Upper lobe of left lung (tissue), 6 donors: ENCODE measurements around the gene MIEF1. TPM values are rescaled to one million over a fixed set of nuclear protein-coding genes. Genes with fewer than 3 reads are reported as not detected.

Experiments used
- ATAC-seq, 2 donors: fragments of 200-7000 bp; cut with Tn5 transposase; one replicate each; pipeline ENCODE4 v1.9.1; 2022; ENCODE audit warnings: mild to moderate bottlenecking in 2 of 2, moderate library complexity in 2 of 2; ENCODE audit not compliant: low FRiP score in 2 of 2
- DNase-seq, 2 donors: peaks; one replicate each; pipeline ENCODE4 v3.0.0-alpha.2; 2019 to 2020
- H3K27ac ChIP-seq, 4 donors: fragments of 200-600 bp; sonication (generic); one replicate each; pipeline ENCODE4 v1.5.1; 2016 to 2019
- H3K27me3 ChIP-seq, 4 donors: fragments of 200-600 bp; sonication (generic); one replicate each; pipeline ENCODE4 v1.5.1; 2017 to 2019
- H3K36me3 ChIP-seq, 4 donors: fragments of 200-600 bp; sonication (generic); one replicate each; pipeline ENCODE4 v1.5.1; 2016 to 2019
- H3K4me1 ChIP-seq, 4 donors: fragments of 200-600 bp; sonication (generic); one replicate each; pipeline ENCODE4 v1.5.1; 2018 to 2019
- H3K4me3 ChIP-seq, 4 donors: fragments of 200-600 bp; sonication (generic); one replicate each; pipeline ENCODE4 v1.5.1; 2017 to 2019; ENCODE audit warnings: mild to moderate bottlenecking in 2 of 4, moderate library complexity in 1 of 4
- H3K9me3 ChIP-seq, 4 donors: fragments of 200-600 bp; sonication (generic); one replicate each; pipeline ENCODE4 v1.5.1; 2018 to 2019
- CTCF ChIP-seq, 6 experiments: fragments of 450-650 bp in 4 of 6; fragments of 200-600 bp in 2 of 6; sonication (generic) in 2 of 6; IDR thresholded peaks; one replicate each; pipeline ENCODE4 v1.5.1; 2016 to 2019; ENCODE audit warnings: antibody characterized with exemption in 6 of 6
- EP300 ChIP-seq, 4 donors: sonication (generic); formaldehyde crosslinking; IDR thresholded peaks; one replicate each; pipeline ENCODE4 v1.5.1; 2017; ENCODE audit warnings: antibody characterized with exemption in 4 of 4, control low read depth in 2 of 4
- POLR2A ChIP-seq, 4 donors: fragments of 450-650 bp; IDR thresholded peaks; one replicate each; pipeline ENCODE4 v1.5.1; 2016 to 2017; ENCODE audit warnings: antibody characterized with exemption in 4 of 4, mild to moderate bottlenecking in 2 of 4
- POLR2AphosphoS5 ChIP-seq, 2 donors: sonication (generic); formaldehyde crosslinking; IDR thresholded peaks; one replicate each; pipeline ENCODE4 v1.5.1; 2017; ENCODE audit warnings: antibody characterized with exemption in 2 of 2
- WGBS, 2 donors: methylation state at CpG; one replicate each; pipeline ENCODE4 v1.1.5; 2017 to 2018; 5-methylcytosine and 5-hydroxymethylcytosine counted together
- total RNA-seq, 6 donors: library from RNA; depleted of rRNA in 4 of 6; stranded (reverse); fragments of >200 nt in 4 of 6; gene quantifications; one replicate each; pipeline versions ENCODE4 v1.1.0 to v1.2.1, GENCODE V29; 2016 to 2021
- donor health status: DM: no; HTN: no; CAD: no; lungs with moderate emphysema.
- donor health status: DM: no; HTN: yes; CAD: no; lungs with severe emphysema.

The MIEF1 gene
- total RNA-seq, 6 donors from 2014 or later, result 10.5 to 35.3 (median 25.6) TPM

DNA sequence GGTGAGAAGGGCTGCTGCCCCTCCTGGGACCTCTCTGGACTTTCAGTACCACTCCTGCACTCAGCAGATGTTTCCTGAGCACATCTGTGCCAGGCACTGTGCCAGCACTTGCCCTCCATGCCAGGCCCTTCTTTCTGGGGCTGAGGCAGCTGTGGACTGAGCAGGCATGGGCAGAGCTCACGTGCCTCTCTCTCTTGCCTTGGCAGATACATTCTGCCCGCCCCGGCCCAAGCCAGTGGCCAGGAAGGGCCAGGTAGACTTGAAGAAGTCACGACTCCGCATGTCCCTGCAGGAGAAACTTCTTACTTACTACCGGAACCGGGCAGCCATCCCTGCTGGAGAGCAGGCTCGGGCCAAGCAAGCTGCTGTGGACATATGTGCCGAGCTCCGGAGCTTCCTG lies 9.9 kb downstream of the MIEF1 start:
- no peaks in the 10 kb centered on the region for H3K4me1 ChIP-seq
- no peak overlapping the region for H3K4me3 ChIP-seq
- ATAC-seq, result no peak
- H3K9me3 ChIP-seq, result no peaks in the 10 kb centered on the region
- WGBS, 2 donors, result 96 to 100% methylated on average over 5 to 9 of the region's 10 CpGs
- no peak for DNase-seq
- no peaks in the 10 kb centered on the region for H3K27me3 ChIP-seq
- TF ChIP-seq POLR2AphosphoS5 (IDR thresholded peaks at IDR 0.05) (no peak), CTCF (IDR thresholded peaks at IDR 0.05) (no peak), EP300 (IDR thresholded peaks at IDR 0.05) (no peak), POLR2A (IDR thresholded peaks at IDR 0.05) (no peak)
- H3K27ac ChIP-seq, result no peak overlapping the region
- peaks cover 32 to 96% (median 68%) of the 10 kb centered on the region in 4 donors for H3K36me3 ChIP-seq

- no peak overlapping the region for H3K4me3 ChIP-seq
- H3K27me3 ChIP-seq, result no peaks in the 10 kb centered on the region
- H3K36me3 ChIP-seq, result peaks cover 29 to 78% (median 57%) of the 10 kb centered on the region in 4 donors
- WGBS, 2 donors, result 82% methylated on average over 17 of the region's 18 CpGs; no CpG with 5 or more reads in 1 of the 2 donors
- peaks cover 4 to 6% (median 5%) of the 10 kb centered on the region in 4 donors for H3K4me1 ChIP-seq
- DNase-seq (no peak), ATAC-seq (no peak)
- no peak overlapping the region for H3K27ac ChIP-seq
- no peaks in the 10 kb centered on the region for H3K9me3 ChIP-seq
- TF ChIP-seq CTCF (IDR thresholded peaks at IDR 0.05), result no peak
- TF ChIP-seq POLR2AphosphoS5 (IDR thresholded peaks at IDR 0.05), result no peak
- no peak for TF ChIP-seq POLR2A (IDR thresholded peaks at IDR 0.05)
- TF ChIP-seq EP300 (IDR thresholded peaks at IDR 0.05), result no peak
Observed at GRCh38 chr22:39513791-39514190, 11.7 kb downstream of the MIEF1 start.

DNA sequence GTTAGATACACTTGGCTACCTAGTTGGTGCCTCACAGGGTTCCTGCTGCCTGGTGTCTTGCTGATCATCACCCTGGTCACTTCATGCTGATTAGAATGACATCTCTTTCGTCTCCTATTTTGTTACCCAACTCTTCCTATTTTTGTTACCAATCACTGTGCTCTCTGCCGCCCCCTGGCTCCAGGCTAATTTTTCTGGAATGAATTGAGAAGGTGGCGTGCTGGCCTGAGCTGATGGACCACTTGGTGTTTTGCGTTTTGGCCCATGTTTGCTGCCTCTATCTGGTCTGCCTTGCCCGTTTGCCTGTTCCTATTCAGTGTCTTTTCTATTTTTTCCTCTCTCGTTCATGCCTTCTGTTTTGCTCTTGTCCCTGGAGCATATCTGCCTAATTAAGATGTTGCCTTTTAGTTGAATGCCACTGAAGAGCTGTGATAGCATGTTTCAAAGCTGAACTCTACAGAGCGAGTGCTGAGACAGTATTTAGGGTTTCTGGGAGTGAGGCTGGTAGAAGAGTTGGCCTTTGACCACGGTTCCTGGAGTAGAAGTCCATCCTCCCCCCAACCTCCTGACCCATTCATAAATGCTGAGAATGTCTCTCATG lies 12.4 kb downstream of the MIEF1 start:
- H3K4me1 ChIP-seq, result peaks cover 9 to 12% (median 11%) of the 10 kb centered on the region in 4 donors
- peak in 1 of 2 donors; percentile 58 for ATAC-seq
- no peaks in the 10 kb centered on the region for H3K9me3 ChIP-seq
- no peak overlapping the region for H3K4me3 ChIP-seq
- no peaks in the 10 kb centered on the region for H3K27me3 ChIP-seq
- 46 to 49% methylated on average over 8 of the region's 8 CpGs for WGBS, 2 donors
- no peak for DNase-seq
- peaks cover 27 to 73% (median 51%) of the 10 kb centered on the region in 4 donors for H3K36me3 ChIP-seq
- H3K27ac ChIP-seq, result no peak overlapping the region
- TF ChIP-seq CTCF (IDR thresholded peaks at IDR 0.05) (peak; percentile 52 to 64 (median 57)), POLR2A (IDR thresholded peaks at IDR 0.05) (no peak)

DNA sequence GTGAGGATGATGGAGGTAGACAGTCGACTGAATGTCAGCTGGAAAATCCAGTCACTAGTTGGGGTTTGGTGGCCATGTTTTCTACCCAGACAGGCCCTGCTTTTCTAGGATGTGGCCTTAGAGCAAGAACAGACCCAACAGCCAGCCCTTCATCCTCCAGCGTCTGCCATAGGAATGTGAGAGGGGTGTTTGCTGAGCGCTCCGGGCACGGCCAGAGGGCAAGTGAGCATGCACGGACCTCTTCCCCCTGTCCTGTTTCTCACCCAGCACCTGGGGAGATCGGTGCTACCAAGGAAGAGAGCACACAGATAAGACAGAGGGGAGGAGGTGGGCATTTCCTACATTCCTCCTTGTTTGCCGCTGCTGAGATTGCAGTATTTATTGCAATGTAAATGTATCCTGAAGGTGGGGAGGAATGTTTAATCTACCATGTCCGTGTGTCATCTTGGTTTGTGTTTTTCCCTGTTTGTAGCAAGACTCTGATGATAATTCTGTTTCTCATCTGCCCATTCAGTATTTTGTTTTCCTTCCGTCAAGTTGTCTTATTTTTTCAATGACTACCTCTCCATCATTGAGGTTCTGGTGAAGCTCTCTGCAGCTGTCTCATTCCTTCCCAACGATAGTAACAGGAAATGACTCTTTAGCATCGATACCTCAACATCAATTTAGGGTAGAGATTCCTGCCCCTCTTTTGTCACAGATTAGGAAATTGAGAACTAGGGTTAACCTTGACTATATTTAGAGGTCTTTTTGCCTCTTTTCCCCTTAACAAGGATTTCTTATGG lies 13.4 kb downstream of the MIEF1 start:
- no peak for DNase-seq
- H3K36me3 ChIP-seq, result peaks cover 27 to 65% (median 45%) of the 10 kb centered on the region in 4 donors
- WGBS, 2 donors, result 87 to 91% methylated on average over 10 to 12 of the region's 12 CpGs

More for the DNA sequence above, 13.4 kb downstream of the MIEF1 start:
- no peak for TF ChIP-seq EP300 (IDR thresholded peaks at IDR 0.05)
- no peak for TF ChIP-seq POLR2A (IDR thresholded peaks at IDR 0.05)
- TF ChIP-seq POLR2AphosphoS5 (IDR thresholded peaks at IDR 0.05), result no peak
- no peak for TF ChIP-seq CTCF (IDR thresholded peaks at IDR 0.05)
- Histone ChIP-seq H3K4me3 (no peak overlapping the region), H3K27ac (no peak overlapping the region), H3K4me1 (peaks cover 9 to 12% (median 11%) of the 10 kb centered on the region in 4 donors), H3K27me3 (no peaks in the 10 kb centered on the region), H3K9me3 (no peaks in the 10 kb centered on the region)
- ATAC-seq, result no peak
